HG03025 (cell line): ENCODE results near the gene FGF7.
"Not testable (repeated sequence)": the region's sequence is repeated elsewhere in the genome, so short reads cannot be mapped to it uniquely, and the experiment has no call there.

Experiments
- ATAC-seq: cut with Tn5 transposase; IDR thresholded peaks from one replicate; pipeline ENCODE4 v1.9.1; 2021; ENCODE audit warnings: mild to moderate bottlenecking, moderate library complexity; ENCODE audit not compliant: unreplicated experiment, low FRiP score

Gene FGF7, protein sequence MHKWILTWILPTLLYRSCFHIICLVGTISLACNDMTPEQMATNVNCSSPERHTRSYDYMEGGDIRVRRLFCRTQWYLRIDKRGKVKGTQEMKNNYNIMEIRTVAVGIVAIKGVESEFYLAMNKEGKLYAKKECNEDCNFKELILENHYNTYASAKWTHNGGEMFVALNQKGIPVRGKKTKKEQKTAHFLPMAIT

DNA sequence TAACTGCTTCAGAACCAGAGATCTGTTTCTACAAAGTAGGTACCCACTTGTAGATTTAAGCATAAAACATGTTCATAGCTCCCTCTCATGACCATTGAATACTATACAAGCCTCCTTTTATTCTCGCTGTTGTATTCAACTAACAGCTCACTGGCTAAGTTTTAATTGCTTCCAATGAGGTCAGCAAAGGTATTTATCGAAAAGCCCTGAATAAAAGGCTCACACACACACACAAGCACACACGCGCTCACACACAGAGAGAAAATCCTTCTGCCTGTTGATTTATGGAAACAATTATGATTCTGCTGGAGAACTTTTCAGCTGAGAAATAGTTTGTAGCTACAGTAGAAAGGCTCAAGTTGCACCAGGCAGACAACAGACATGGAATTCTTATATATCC lies at the start of gene FGF7:
Gene FGF7 (plus strand): TSS at position 222 of the 400 bp plus-strand sequence. CDS start 1,056 bp downstream, outside the sequence.
- ATAC-seq: no peak

DNA sequence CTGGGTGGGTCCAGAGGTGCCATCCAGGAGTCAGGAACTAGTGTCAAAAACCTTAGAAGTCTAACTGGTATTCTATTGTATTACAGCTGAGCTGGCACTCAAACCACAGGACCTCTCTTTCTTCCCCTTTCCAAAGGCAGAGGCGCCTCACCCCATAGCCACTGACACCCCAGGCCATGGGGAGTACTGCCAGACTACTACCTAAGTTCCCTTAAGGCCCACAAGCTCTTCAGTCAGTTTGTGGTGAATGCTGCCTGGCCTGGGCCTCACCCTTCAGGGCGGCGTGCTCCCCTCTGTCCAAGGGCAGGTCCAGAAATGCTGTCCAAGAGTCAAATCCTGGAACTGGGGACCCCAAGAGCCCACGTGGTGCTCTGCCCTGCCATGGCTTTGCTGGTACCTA lies 43.0 kb upstream of the FGF7 start:
- no peak for ATAC-seq

- ATAC-seq: no peak
Measured at GRCh38 chr15:49380912-49381311, 42.1 kb upstream of the FGF7 start.

DNA sequence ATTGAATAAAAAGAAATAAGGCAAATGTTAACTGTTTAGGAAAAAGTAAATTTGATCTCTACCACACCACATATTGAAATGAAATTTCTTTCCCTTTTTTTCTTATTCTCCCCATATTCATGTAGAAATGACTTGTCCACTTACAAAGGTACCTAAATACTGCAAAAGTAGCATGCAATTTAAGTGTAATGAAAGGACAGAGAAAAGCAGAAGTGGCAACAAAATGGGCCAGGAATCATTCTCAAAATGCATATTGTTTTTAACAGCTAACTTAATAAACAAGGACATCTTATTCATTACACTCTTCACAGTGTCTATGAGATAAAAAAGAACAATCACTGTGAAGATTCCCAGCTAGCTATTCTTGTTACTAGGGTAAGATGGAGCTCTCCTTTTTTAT lies 40.6 kb upstream of the FGF7 start:
- no peak for ATAC-seq

- ATAC-seq: no peak
Measured at GRCh38 chr15:49383266-49383665, 39.8 kb upstream of the FGF7 start.

DNA sequence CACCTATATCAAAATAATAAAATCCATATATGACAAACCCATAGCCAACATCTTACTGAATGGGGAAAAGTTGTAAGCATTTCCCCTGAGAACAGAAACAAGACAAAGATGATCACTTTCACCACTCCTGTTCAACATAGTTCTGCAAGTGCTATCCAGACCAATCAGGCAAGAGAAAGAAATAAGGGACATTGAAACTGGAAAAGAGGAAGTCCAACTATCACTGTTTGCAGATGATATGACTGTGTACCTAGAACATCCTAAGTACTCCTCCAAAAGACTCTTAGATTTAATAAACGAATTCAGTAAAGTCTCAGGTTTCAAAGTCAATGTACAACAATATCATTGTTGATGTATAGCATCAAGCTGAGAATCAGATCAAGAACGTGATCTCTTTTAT lies 35.6 kb upstream of the FGF7 start:
- ATAC-seq: no peak

- ATAC-seq: not testable (repeated sequence)
Measured at GRCh38 chr15:49402515-49403296, 20.3 kb upstream of the FGF7 start.

- no peak for ATAC-seq
Measured at GRCh38 chr15:49406352-49407118, 16.5 kb upstream of the FGF7 start.

- no peak for ATAC-seq
Measured at GRCh38 chr15:49410641-49411040, 12.4 kb upstream of the FGF7 start.

- no peak for ATAC-seq
Measured at GRCh38 chr15:49412797-49413196, 10.2 kb upstream of the FGF7 start.

DNA sequence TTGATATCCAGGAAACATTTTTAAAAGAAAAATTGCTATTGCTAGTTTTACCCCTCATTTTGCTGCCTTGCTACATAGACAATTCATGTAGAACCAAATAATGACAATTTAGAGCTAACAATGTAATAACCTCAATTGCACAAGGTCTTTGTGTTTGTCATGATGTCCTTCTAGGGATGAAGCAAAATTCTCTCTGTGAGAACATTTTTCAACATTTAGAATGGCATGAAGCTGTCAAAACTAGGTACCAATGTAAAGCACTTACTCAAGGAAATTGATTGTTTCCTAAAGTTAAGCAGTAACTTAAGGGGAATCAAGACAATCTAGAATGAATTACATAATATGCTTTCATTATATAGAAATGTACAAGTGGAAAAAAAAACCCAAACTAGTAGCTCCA lies 7.9 kb upstream of the FGF7 start:
- ATAC-seq: no peak

GRCh38 chr15:49415638-49416037 lies 7.4 kb upstream of the FGF7 start:
- no peak for ATAC-seq

GRCh38 chr15:49418811-49419210 lies 4.2 kb upstream of the FGF7 start:
- ATAC-seq: no peak

- ATAC-seq: no peak
Measured at GRCh38 chr15:49421991-49422390, 1.1 kb upstream of the FGF7 start.

GRCh38 chr15:49423901-49424550 lies 984 bp downstream of the FGF7 start:
- ATAC-seq: no peak

GRCh38 chr15:49424954-49425353 lies 1.9 kb downstream of the FGF7 start:
- ATAC-seq: no peak

DNA sequence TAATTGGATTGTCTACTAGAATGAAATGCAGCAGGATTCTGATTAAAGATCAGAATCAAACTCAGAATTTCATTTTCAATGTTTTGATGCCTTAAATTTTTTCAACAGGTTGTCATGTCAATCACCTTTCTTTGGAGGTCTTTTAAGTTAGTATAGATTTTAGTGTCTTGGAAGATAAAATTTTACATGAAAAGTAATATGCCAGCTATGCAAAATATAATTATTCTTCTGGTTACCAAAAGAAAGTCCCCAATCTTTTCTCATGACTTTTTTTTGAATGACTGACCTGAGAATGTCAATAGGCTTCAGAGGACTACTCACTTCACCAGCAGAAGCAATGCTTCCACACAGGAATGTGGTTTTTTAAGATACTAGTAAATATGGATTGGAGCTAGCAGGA lies 4.3 kb downstream of the FGF7 start:
- ATAC-seq: no peak

GRCh38 chr15:49428409-49429095 lies 5.5 kb downstream of the FGF7 start:
- ATAC-seq: no peak

DNA sequence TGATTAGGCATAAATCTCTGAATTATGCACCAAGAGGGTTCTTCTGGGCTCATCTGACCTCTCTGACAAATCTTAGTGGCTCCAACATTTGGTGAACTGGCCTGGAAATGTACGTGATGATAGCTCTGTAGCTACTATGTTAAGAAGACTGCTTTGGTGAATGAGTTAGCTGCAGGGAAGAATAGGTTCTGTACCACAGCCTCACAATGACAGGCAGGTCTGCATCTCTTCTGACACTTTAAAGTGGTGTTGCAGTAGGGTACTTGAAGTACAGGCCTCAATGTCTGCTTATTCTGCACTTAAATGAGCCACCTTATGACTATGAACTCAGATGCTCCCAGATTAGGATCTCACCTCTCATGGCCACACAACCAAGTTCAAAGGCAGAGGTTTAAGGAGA lies 7.0 kb downstream of the FGF7 start:
- ATAC-seq: no peak

GRCh38 chr15:49435174-49435573 lies 12.1 kb downstream of the FGF7 start:
- ATAC-seq: no peak
